SHP77 treated with DMSO at 0.1 percent for 48 hours (cell line): ENCODE results near the gene SAMD11.
"Not testable (repeated sequence)": the region's sequence is repeated elsewhere in the genome, so short reads cannot be mapped to it uniquely, and the experiment has no call there.

Experiments used
- DNase-seq: peaks from one replicate; lab custom pipeline; 2025; lab: John Stamatoyannopoulos, UW

Gene SAMD11

DNA sequence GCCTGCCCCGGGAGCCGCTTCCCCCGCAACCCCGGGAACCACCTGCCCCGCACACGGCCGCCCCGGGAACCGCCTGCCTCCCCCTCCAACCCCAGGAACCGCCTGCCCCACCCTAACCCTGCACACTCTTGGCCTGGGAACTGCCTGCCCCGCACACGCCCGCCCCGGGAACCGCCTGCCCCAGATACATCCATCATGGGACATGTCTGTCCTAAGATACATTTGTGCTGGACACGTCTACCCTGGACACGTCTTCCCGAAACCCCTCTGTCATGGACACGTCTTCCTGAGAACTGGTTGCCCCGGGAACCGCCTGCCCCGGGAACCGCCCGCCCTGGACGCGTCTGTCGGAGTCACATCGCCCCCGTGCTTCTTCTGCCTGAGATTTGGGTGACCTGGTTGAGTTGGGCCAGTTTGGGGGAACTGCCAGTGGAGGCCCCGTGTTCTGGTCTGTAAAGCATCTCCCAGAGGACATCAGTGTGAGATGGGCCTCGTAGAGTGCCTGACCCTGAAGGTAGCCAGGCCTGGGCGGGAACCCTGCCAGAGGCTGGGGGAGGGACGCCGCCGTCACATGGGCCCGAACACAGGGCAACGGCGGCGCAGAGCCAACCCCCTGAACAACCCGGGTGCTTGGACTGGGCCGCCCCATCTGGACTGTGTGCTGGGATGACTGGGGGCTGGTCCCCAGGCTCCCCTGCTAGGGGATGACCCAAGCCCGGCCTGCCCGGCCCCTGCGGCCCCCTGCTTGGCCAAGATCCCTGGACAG is 54.5 kb downstream of the SAMD11 start:
- DNase-seq, result no peak

DNA sequence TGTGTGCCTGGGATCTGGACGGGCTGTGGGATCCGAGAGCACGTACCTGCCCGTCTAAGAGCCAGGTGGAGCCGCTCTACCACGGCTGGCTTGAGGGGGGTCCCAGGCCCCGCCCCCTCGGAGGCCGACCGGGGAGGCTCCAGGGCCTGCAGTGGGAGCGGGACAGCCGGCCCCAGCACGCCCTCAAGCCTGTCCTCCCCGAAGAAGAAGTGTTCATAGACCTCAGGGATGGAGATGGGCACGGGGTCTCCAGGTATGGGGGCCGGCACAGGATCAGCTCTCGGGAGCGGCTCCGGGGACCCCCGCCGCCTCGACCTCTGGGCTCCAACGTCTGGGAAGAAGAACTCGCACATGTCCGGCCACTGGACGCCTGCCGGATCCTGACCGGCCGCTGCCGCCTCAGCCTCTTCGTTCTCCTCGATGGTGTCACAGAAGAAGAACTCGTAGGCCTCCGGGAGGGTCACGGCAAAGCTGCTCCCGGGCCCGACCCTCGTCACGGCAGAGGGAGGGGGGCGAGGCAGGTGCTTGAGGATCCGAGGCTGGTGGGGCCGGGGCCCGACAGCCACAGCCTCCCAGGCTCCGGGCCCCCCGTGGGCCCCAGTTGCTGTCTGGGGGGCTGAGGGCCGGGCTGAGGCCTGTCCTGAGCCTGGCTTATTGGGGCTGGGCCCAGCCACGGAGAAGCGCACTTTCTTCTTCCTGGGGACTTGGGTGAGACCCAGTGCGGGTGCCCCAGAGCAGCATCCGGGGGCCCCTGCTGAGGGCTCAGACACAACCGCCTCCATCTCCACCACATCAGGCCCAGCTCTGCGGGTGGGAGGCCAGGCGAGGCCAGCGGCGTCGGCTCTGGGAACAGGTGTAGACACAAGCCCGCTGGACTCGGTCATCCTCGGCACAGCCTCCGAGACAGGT is 55.4 kb downstream of the SAMD11 start:
- DNase-seq, result no peak

DNA sequence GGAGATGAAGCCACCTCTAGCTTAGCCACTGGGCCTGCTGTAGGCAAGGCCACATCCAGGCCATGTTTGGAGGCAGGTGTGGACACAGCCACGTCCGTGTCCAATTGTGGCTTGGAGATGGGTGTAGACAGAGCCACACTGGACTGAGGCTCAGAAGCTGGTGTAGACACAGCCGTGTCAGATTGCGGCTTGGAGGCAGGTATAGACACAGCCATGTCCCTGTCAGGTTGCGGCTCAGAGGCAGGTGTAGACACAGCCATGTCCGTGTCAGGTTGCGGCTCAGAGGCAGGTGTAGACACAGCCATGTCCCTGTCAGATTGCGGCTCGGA is 56.0 kb downstream of the SAMD11 start:
- DNase-seq, result no peak

DNA sequence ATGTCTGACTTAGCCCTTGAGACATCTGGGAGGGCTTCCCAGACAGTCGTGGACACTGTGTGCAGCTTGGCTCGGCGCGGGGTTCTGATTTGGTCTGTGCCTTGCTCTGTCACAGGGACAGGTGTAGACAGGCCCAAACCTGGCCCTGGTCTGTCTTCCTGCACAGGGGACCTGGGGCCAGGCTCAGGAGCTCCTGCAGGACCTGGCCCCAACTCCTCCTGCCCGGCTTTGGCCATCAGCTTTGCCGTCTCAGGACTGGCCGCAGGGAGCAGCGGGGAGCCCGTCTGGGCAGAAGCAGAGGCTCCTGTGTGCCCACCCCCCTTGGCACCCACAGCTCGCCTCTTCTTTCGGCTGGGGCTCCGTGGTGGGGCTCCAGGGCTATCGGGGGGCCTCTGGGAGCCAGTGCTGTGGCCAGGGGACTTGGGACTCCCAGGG is 56.4 kb downstream of the SAMD11 start:
- no peak for DNase-seq

DNA sequence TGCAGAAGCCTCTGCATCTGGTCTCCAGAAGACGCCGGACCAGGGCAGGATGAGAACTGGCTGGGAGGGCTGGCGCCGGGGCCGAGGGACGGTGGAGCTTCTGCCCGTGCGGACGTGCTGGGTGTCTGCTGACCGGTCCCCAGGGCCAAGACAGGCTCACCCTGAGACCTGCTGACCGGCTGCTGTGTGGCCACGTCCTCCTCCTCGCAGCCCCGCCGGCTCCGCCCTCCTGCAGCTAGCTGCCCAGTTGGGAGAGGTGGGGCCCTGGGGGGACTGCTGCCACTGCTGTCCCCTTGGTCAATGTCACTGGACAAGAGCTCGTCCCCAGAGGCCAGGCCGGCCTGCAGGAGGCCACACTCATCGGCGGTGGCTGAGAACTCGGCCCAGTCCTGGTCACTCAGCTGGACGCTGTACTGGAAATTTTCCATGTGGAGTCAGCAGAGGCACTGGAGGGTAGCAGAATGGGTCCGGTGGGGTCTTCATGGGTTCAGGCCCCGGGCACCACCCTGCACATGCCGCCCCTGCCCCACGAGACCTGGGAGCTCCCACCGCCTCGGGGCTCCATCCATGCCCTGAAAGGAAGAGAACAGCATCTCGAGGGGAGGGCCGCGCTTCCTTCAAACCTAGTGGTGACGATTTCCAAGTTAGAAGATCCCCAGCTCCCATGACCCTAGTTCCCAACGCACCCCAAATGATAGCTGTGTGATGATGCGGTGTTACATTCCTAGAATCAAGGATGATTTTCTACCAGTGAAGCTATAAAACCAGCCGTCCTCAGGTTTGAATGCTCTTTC is 57.1 kb downstream of the SAMD11 start:
- DNase-seq, result no peak

DNA sequence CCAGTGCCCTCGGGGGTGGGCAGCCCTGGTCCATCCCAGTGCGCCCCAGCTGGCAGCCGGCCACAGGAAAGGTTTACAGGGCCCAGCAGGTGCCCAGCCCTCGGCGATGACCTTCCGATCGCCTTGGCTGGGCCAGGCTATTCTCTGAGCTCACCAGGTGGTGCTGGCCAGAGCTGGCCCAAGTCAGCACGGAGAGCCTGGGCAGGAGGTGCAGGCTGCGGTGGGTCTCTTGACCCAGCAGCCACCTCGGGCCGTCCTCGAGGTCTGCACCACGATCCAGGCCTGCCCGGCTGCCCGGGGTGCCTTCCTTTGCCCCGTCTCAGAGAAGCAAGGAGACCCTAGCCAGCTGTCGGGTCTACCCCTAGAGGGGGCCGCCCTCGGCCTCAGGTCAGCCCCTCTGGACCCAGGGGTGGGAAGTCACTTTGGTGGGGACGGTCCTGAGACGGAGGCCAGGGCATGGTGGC is 57.8 kb downstream of the SAMD11 start:
- no peak for DNase-seq

DNA sequence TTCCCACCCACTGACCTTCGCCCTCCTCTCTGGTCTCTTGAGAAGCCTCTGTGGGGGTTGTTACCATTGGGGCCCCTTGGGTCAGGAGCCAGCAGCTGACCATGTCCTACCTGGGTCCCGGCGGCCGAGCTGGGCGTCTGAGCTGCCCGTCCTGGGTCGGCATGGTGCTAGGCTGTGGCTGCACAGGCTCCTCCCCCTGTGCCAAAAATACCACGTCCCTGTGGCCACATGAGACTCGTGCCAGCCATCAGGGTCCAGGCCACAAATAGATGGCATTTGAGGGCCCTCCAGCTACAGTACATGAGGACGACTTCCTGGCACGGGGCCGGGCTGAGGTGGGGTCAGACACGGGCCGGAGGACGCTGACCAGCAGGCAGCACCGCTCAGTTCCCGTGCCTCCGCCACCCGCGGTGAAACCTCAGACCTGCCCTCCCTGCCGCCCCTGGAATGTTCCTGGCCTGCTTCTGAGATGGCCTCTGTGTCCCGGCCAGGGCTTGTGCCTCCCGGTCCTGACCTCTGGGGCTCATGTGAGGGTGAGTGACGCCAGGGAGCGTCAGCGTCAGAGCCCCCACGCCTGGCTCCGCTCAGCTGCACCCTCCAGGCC is 58.3 kb downstream of the SAMD11 start, which contains the start of gene PERM1:
Gene PERM1, minus strand, starts transcription at position 139 of the 604 bp plus-strand sequence. CDS start 1,064 bp downstream, outside the sequence.
- no peak for DNase-seq

DNA sequence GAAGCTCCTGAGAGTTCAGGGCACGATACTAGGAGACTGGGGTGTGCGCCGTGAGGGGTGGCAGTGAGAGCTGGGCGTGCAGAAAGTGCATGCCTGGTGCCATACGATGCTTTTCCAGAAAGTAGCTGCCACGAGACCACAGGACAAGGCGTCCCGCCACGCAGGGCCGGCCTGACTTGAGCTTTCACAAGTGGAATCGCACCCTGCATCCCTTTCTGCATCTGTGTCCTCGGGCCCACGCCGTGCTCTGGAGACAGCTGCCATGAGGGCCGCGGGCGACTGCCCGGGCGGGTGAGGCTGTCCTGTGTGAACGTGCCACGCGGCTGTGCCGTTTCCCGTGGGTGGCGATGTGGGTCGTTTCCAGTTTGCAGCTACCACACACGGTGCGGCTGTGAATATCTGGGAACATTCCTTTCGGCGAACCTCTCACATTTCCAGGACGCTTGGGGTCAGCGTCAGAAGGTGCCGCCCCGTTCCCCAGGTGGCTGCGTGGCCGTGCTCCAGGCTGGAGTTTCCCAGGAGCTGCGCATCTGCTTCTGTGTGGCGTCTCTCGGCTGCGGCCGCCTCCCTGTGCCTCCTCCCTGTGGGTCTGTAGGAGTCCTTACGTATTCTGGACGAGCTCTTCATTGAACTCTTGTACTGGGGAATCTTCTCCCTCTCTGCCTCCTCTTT is 59.2 kb downstream of the SAMD11 start:
- DNase-seq, result no peak

DNA sequence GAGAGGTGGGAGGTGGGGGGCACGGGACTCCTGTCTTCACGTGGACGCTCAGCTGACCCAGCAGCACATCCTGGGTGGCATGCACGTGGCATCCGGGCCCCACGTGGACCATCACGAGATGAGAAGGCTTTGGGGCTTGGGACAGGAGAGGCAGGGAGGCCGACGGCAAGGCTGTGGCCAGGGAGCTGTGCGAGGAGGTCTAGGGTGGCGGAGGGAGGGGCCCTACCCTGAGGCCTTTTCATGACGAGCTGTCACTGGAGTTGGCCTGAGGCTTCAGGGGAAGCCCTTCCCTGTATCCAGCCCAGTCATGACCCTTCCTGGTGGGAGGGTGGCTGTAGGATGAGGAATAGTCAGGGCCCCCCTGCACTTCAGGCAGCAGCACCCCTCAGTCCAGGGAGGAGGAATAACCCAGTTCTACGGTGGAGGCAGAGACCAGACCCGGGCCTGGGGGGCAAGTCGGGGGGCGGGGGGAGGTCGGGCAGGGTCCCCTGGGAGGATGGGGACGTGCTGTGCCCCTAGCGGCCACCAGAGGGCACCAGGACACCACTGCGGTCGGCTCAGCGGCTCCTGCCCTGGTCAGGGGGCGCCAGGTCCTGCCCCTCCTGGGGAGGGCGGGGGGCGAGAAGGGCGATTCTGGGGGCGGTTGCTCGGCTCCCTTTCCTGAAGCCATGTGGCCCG is 60.2 kb downstream of the SAMD11 start:
- no peak for DNase-seq

DNA sequence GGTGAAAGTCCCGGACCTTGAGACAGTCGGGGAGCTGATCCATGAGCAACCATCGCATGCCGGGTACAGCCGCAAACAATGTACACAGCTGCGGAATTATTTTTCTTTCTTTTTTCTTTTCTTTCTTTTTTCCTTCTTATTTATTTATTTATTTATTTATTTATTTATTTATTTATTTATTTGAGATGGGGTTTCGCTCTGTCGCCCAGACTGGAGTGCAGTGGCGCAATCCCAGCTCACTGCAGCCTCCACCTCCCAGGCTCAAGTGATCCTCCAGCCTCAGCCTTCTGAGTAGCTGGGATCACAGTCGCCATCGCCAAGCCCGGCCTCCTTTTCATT is 60.7 kb downstream of the SAMD11 start:
- DNase-seq, result no peak

DNA sequence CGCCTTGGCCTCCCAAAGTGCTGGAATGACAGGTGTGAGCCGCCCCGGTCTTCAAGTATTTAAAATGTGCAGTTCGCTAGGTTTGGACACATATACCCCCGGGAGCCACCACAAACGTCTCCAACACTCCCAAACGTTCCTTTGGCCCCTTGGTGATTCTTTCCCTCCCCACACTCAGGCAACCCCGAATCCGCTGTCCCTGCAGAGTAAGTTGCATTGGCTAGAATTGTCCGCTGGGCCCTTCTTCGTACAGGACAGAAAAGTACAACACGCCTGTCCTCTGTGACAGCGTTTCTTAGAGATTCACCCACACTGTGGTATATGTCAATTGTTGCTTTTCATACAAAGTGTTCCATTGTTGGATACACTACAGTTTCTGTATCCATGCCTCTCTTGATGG is 61.4 kb downstream of the SAMD11 start:
- DNase-seq, result no peak

DNA sequence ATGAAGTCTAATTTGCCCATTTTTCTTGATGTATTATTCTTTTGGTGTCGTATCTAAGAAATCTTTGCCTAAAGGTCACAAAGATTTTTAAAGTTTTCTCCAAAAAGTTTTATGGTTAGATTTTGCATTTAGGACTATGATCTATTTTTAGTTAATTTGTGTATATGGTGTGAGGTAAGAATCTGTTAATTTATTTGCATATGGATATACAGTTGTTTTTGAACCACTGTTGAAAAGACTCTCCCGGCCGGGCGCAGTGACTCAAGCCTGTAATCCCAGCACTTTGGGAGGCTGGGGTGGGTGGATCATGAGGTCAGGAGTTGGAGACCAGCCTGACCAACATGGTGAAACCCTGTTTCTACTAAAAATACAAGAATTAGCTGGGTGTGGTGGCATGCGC is 64.3 kb downstream of the SAMD11 start:
- DNase-seq, result not testable (repeated sequence)

DNA sequence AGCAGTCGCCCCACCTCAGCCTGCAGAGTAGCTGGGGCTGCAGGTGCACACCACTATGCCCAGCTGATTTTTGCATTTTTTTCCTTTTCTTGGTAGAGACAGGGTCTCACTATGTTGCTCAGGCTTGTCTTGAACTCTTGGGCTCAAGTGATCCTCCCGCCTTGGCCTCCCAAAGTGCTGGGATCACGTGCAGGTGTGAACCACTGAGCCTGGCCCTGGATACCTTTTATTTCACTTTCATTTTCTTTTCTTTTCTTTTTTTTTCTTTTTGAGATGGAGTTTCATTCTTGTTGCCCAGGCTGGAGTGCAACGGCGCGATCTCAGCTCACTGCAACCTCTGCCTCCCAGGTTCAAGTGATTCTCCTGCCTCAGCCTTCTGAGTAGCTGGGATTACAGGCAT is 67.6 kb downstream of the SAMD11 start:
- not testable (repeated sequence) for DNase-seq

DNA sequence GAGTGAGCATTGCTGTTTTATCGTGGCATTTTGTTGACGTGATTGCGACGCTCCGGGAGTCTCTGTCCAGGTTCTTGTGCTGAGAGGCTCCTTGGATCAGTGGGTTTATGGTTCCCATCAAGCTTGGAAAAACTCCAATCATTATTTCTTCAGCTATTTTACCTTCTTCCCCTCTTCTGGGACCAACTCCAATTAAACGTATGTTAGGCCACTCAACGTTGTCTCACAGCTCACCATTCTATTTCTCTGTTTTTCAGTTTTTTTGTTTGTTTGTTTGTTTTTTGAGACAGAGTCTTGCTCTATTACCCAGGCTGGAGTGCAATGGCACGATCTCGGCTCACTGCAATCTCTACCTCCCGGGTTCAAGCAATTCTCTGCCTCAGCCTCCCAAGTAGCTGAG is 68.2 kb downstream of the SAMD11 start:
- DNase-seq, result no peak

DNA sequence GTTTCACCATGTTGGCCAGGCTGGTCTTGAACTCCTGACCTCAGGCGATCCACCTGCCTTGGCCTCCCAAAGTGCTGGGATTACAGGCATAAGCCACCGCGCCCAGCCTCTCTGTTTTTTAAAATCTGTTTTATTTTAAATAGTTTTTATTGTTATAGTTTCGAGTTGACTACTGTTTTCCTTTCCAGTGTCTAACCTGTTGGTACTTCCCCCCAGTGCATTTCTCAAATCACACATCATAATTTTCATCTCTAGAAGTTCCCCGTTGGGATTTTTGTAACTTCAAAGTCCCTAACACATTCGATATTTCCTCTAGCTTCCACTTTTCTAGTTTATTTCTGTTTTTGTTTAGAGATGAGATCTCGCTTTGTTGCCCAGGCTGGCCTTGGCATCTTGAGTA is 68.6 kb downstream of the SAMD11 start:
- no peak for DNase-seq

DNA sequence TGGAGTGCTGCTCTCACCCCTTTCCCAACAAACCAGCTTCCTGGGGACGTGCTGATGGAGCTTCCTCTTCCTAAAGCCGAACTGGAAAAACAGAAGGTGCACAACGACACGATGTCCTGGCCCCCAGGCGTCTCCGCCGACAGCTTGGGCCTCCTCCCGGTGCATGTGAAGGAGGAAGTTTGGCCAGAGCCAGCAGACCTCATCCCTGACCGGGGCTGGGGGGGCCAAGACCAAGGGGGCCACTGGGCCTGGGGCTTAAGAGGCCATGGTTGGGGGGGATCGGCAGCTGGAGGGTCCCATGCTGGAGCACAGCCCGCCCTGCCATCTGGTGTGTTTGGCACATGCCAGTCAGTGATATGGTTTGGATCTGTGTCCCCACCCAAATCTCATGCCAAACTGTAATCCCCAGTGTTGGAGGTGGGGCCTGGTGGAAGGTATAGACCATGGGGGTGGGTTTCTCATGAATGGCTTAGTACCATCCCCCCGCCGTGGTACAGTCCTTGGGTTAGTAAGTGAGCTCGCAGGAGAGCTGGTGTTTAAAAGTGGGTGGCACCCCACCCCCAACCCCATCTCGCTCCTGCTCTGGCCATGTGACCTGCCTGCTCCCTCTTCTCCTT is 69.8 kb downstream of the SAMD11 start:
- no peak for DNase-seq
